T-cell (primary cell): Measurements from ENCODE around the gene GPR137. TPM values are rescaled to one million over a fixed set of nuclear protein-coding genes. Genes with fewer than 3 reads are reported as not detected.

Source experiments
- ATAC-seq, 4 experiments: fragments of 200-7000 bp in 3 of 4; fragments of 150-1000 bp in 1 of 4; cut with Tn5 transposase; replicated peaks in 1 of 4; 1 replicate in 3 of 4; 2 replicates in 1 of 4; pipeline ENCODE4 v1.10.0; 2021; ENCODE audit warnings: moderate library complexity in 3 of 4, mild to moderate bottlenecking in 2 of 4, moderate number of reproducible peaks in 1 of 4
- CTCF ChIA-PET, 2 donors: fragments of 300-600 bp; sonication (Branson Sonifier 250); formaldehyde crosslinking; loops; one replicate each; lab custom pipeline; 2022; ENCODE audit warnings: antibody characterized with exemption in 2 of 2; lab: Charles Lee
- POLR2A ChIA-PET, 2 donors: fragments of 300-600 bp; sonication (Branson Sonifier 250); formaldehyde crosslinking; loops; one replicate each; lab custom pipeline; 2022; ENCODE audit warnings: antibody characterized with exemption in 2 of 2; lab: Charles Lee
- DNase-seq, 35 experiments: peaks; one replicate each; pipeline versions ENCODE4 v3.0.0 to v3.0.0-alpha.2; 2013 to 2023
- H3K27ac ChIP-seq: one replicate; pipeline ENCODE4 v1.5.1; 2013; ENCODE audit warnings: low read length
- H3K27me3 ChIP-seq, 2 experiments: replicated peaks in 1 of 2; 1 replicate in 1 of 2; 2 replicates in 1 of 2; pipeline versions ENCODE4 v1.6.1 to v1.7.0; 2013; ENCODE audit warnings: low read length in 1 of 2, mixed read lengths in 1 of 2; ENCODE audit not compliant: control insufficient read depth in 2 of 2, insufficient read depth in 2 of 2; ENCODE audit errors: extremely low read depth in 1 of 2
- H3K36me3 ChIP-seq, 2 donors: 1 replicate in 1 of 2; 2 replicates in 1 of 2; pipeline versions ENCODE4 v1.6.1 to v1.7.0; 2013; ENCODE audit warnings: low read length in 1 of 2; ENCODE audit not compliant: control insufficient read depth in 2 of 2, insufficient read depth in 1 of 2; ENCODE audit errors: extremely low read depth in 1 of 2
- H3K4me1 ChIP-seq, 2 experiments: 1 replicate in 1 of 2; 2 replicates in 1 of 2; pipeline versions ENCODE4 v1.6.1 to v1.7.0; 2013; ENCODE audit warnings: low read length in 2 of 2, mixed read lengths in 1 of 2; ENCODE audit not compliant: insufficient read depth in 2 of 2, control insufficient read depth in 1 of 2; ENCODE audit errors: extremely low read depth in 1 of 2
- H3K4me3 ChIP-seq, 2 donors: 1 replicate in 1 of 2; 2 replicates in 1 of 2; pipeline versions ENCODE4 v1.5.1 to v1.7.0; 2013; ENCODE audit warnings: mild to moderate bottlenecking in 2 of 2, low read length in 1 of 2, moderate library complexity in 1 of 2; ENCODE audit not compliant: control insufficient read depth in 1 of 2; ENCODE audit errors: extremely low read depth in 1 of 2
- H3K9me3 ChIP-seq: 2 replicates; pipeline ENCODE4 v1.7.0; 2013
- H3K27ac Mint-ChIP-seq, 2 donors: one replicate each; pipeline ENCODE4 v1.8.0; 2020 to 2021; ENCODE audit warnings: mild to moderate bottlenecking in 2 of 2, mixed read lengths in 2 of 2
- H3K27me3 Mint-ChIP-seq, 2 donors: one replicate each; pipeline ENCODE4 v1.8.0; 2021 to 2022; ENCODE audit warnings: mixed read lengths in 2 of 2
- H3K36me3 Mint-ChIP-seq: one replicate; pipeline ENCODE4 v1.8.0; 2021; ENCODE audit warnings: mixed read lengths
- H3K4me1 Mint-ChIP-seq, 3 donors: one replicate each; pipeline ENCODE4 v1.8.0; 2020 to 2022; ENCODE audit warnings: mixed read lengths in 3 of 3, mild to moderate bottlenecking in 1 of 3
- H3K4me3 Mint-ChIP-seq, 3 donors: one replicate each; pipeline ENCODE4 v1.8.0; 2020 to 2022; ENCODE audit warnings: mild to moderate bottlenecking in 3 of 3, mixed read lengths in 3 of 3, moderate library complexity in 3 of 3
- H3K9me3 Mint-ChIP-seq, 3 donors: one replicate each; pipeline ENCODE4 v1.8.0; 2020 to 2022; ENCODE audit warnings: mixed read lengths in 3 of 3
- WGBS: methylation state at CpG from one replicate; pipeline ENCODE4 v1.1.5; 2013; ENCODE audit warnings: missing lambda C conversion rate; ENCODE audit not compliant: insufficient coverage; 5-methylcytosine and 5-hydroxymethylcytosine counted together
- total RNA-seq, 35 experiments: library from RNA in 6 of 35; stranded (reverse) in 6 of 35; fragments of 120-200 nt in 1 of 35; gene quantifications; one replicate each; pipeline versions ENCODE4 v1.2.1 to v1.2.4 and lab custom pipeline; 2013 to 2026

Gene GPR137
- total RNA-seq, 5 donors from 2014 or later (not counting 1 experiment from before 2014, with no cell fraction given): 31.0 to 39.8 (median 34.2) TPM

DNA sequence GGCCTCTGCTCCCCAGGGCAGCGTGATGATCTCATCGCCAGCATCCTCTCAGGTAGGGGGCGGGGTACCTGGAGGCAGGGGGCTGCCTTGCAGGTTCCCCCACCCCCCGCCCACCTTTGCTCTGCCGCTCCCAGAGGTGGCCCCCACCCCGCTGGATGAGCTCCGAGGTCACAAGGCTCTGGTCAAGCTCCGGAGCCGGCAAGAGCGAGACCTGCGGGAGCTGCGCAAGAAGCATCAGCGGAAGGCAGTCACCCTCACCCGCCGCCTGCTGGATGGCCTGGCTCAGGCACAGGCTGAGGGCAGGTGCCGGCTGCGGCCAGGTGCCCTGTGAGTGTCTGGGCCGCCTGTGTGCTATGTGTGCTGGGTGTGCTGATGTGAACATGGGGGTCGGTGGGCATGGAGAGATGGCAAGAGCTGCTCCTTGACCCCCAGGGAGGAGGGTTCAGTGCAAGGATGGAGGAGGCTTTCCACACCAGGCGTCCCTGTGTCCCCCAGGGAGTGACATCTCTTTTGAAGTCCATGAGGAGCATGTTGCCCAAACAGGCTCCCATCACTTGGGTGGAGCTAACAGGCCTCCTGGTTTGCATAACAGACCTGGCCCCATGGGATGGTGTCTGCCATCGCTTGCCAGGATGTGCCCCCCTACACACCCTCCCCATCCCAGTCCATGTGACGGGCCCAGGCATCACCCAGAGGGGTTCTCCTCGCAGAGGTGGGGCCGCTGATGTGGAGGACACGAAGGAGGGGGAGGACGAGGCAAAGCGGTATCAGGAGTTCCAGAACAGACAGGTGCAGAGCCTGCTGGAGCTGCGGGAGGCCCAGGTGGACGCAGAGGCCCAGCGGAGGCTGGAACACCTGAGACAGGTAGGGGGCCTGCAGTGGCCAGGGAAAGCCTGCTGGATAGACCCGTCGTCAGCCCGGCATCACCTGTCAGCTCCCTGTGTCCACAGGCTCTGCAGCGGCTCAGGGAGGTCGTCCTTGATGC lies 20.2 kb upstream of the GPR137 start:
- CTCF ChIA-PET: interaction anchor here in 1 of 2 donors (0.6 kb wide), 1 partner anchor 87 kb away, joined by 3 read pairs; no protein-coding TSS in a partner anchor
- 91% methylated on average over 33 of the region's 35 CpGs for WGBS
- peaks cover 5 to 24% of the 10 kb centered on the region in 2 experiments for H3K4me1 ChIP-seq
- H3K27ac Mint-ChIP-seq: no peak overlapping the region
- H3K4me3 ChIP-seq: no peak overlapping the region
- no peak overlapping the region for H3K27ac ChIP-seq
- no peaks in the 10 kb centered on the region for H3K27me3 ChIP-seq
- ATAC-seq (no peak), DNase-seq (no peak)
- H3K36me3 Mint-ChIP-seq: peaks cover 2% of the 10 kb centered on the region
- H3K4me3 Mint-ChIP-seq: no peak overlapping the region
- no peaks in the 10 kb centered on the region for H3K9me3 Mint-ChIP-seq
- no peaks in the 10 kb centered on the region for H3K36me3 ChIP-seq
- POLR2A ChIA-PET: no interaction called here
- H3K27me3 Mint-ChIP-seq: no peaks in the 10 kb centered on the region
- H3K9me3 ChIP-seq: no peaks in the 10 kb centered on the region
- H3K4me1 Mint-ChIP-seq: peaks cover 18 to 25% (median 20%) of the 10 kb centered on the region in 3 donors

DNA sequence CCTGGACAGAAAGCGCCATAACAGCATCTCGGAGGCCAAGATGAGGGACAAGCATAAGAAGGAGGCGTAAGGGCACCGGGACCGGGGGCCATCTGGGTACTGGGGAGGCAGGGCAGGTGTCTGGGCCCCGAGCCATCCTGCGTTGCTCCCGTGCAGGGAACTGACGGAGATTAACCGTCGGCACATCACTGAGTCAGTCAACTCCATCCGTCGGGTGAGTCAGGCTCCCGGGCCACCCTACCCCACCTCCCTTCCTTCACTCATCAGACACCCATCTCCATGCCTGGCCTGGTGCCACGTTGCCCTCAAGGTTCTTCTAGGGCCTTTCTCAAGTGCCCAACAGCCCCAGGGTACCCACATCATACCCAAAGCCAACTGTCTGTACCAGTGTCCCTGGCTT lies 19.3 kb upstream of the GPR137 start:
- H3K4me3 Mint-ChIP-seq: no peak overlapping the region
- H3K27ac ChIP-seq: no peak overlapping the region
- no peaks in the 10 kb centered on the region for H3K36me3 ChIP-seq
- H3K27ac Mint-ChIP-seq: peak overlapping the region in 1 of 2 donors; percentile 11
- H3K27me3 ChIP-seq: no peaks in the 10 kb centered on the region
- ATAC-seq: no peak
- peaks cover 18 to 25% (median 20%) of the 10 kb centered on the region in 3 donors for H3K4me1 Mint-ChIP-seq
- WGBS: 97% methylated on average over 15 of the region's 15 CpGs
- H3K27me3 Mint-ChIP-seq: no peaks in the 10 kb centered on the region
- peaks cover 2% of the 10 kb centered on the region for H3K36me3 Mint-ChIP-seq
- POLR2A ChIA-PET: no interaction called here
- H3K4me3 ChIP-seq: no peak overlapping the region
- H3K9me3 Mint-ChIP-seq: no peaks in the 10 kb centered on the region
- no peaks in the 10 kb centered on the region for H3K9me3 ChIP-seq
- CTCF ChIA-PET: no interaction called here
- no peak for DNase-seq
- peaks cover 5 to 29% of the 10 kb centered on the region in 2 experiments for H3K4me1 ChIP-seq

DNA sequence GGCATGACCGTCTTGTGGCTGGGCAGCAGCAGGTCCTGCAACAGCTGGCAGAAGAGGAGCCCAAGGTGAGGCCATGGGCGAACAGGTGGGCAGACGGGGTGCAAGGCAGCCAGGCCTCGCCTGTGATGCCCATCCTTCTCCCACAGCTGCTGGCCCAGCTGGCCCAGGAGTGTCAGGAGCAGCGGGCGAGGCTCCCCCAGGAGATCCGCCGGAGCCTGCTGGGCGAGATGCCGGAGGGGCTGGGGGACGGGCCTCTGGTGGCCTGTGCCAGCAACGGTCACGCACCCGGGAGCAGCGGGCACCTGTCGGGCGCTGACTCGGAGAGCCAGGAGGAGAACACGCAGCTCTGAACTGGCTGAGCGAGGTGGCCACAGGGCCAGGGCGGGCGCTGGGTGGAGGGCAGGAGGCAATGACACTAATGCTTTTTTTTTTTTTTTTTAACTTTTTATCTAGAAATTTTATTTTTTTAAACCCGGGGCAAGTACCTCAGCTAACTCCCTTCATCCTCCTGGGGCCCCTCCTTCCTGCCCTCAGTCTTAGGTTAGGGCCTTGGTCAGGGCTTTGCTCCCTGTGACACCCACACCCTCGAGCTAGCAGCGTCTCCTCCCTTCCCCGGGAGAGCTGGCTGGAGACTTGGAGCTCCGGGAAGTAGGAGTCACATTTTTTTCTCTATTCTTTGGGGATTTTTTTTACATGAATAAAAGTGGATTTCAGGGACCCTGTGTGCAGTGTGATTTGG lies 18.3 kb upstream of the GPR137 start:
- no peaks in the 10 kb centered on the region for H3K27me3 Mint-ChIP-seq
- H3K4me3 Mint-ChIP-seq: peak overlapping the region in 2 of 3 donors; percentile 21 to 95
- H3K9me3 ChIP-seq: no peaks in the 10 kb centered on the region
- peaks cover 5 to 39% of the 10 kb centered on the region in 2 experiments for H3K4me1 ChIP-seq
- POLR2A ChIA-PET: interaction anchor here in 1 of 2 donors (0.6 kb wide), 1 partner anchor 59 kb away, joined by 4 read pairs; no protein-coding TSS in a partner anchor
- H3K36me3 ChIP-seq: peaks cover 0 to 2% of the 10 kb centered on the region in 2 donors
- H3K4me1 Mint-ChIP-seq: peaks cover 22 to 31% (median 25%) of the 10 kb centered on the region in 3 donors
- H3K36me3 Mint-ChIP-seq: peaks cover 2% of the 10 kb centered on the region
- peak overlapping the region; percentile 23 for H3K27ac ChIP-seq
- H3K9me3 Mint-ChIP-seq: no peaks in the 10 kb centered on the region
- peak overlapping the region; percentile 84 to 94 for H3K27ac Mint-ChIP-seq
- DNase-seq (no peak), ATAC-seq (no peak)
- no peak overlapping the region for H3K4me3 ChIP-seq
- CTCF ChIA-PET: no interaction called here
- no peaks in the 10 kb centered on the region for H3K27me3 ChIP-seq
- 95% methylated on average over 18 of the region's 27 CpGs for WGBS

DNA sequence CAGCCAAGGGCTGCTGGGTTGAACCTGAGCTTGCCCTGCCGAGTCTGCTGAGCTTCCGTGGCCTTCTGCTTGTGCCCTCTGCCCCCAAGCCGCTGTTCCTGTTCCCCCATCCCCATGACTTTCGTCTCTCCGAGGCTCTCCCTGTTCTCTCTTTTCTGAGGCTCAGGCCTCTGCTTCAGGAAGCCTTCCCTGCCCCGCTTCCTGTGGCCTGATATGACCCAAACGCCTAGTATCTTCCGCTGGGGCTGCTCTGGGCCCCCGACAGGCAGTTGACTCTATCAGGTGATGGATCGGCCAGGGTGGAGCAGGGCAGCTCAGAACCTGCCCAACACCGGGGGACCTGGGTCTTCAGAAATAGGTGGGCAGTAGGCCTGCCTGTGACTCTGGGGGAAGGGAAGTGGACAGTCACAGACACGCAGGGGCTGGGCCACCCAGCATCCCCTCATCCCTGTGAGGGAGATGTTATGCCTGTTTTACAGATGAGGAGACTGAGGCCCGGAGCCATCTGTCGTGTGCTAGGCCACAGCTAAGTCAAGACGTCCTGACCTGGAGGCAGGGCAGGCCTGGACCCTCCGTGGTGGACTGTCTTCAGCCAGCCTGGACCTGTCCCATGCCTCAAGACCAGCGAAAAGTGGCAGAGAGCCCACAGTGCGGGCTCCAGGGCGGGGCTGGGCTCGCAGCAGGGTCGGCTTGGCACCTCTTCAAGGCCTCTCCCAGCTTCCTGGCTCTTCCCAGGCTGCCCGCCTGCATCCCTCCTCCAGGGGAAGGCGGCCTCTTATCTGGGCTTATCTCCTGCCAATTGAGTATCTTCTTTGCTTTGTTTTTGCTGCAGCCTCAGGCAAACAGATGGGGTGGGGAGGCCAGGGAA lies 17.4 kb upstream of the GPR137 start:
- H3K27me3 ChIP-seq: no peaks in the 10 kb centered on the region
- WGBS: 71% methylated on average over 19 of the region's 23 CpGs

DNA sequence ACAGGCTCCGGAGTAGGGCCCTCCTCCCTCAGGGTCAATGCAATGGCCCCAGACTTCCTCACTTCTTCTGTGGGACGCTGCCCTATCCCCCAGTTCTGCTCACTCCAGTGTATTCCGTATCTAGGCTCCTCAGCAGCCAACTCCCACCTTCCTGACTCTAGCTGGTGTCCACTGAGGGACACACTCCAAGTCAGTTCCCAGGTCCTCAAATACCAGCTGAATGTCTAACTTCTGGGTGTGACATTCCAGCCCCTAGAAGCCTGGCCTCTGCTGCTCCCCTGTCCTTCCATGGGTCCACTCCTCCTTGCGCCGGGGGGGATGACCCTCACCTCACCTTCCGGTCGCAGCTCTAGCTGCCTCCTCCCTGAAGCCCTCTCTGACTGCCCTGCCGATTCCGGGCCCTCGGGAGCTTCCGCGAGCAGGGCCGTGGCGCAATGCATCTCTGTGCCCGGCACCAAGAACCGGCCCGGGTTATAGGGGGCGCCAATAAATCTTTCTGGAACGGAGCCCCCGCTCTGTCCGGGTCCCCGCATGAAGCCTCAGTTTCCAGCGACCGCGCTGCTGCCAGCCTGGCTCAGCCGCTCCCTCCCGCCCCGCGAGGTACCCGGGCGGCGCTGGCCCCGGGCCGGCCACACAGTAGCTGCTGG lies 16.6 kb upstream of the GPR137 start:
- Mint-ChIP-seq H3K4me1 (peaks cover 22 to 31% (median 23%) of the 10 kb centered on the region in 3 donors), H3K36me3 (no peaks in the 10 kb centered on the region), H3K27ac (peak overlapping the region; percentile 95), H3K4me3 (peak overlapping the region; percentile 92 to 95 (median 93)), H3K9me3 (no peaks in the 10 kb centered on the region), H3K27me3 (no peaks in the 10 kb centered on the region)
- H3K27me3 ChIP-seq: no peaks in the 10 kb centered on the region
- H3K9me3 ChIP-seq: no peaks in the 10 kb centered on the region
- peak overlapping the region; percentile 88 to 90 for H3K4me3 ChIP-seq
- CTCF ChIA-PET: interaction anchor here (0.5 to 2.5 kb wide), 7 partner anchors 11 to 519 kb away, joined by 3 to 7 read pairs (median 3); partner anchors contain the start of gene GPR137 (in 1 of the 2)
- peaks cover 0 to 4% of the 10 kb centered on the region in 2 donors for H3K36me3 ChIP-seq
- DNase-seq: peak in 5 of 35 experiments; percentile 14 to 54 (median 30)
- WGBS: 3% methylated on average over 33 of the region's 34 CpGs
- ATAC-seq: peak; percentile 0 to 13 (median 5)
- H3K27ac ChIP-seq: peak overlapping the region; percentile 95
- POLR2A ChIA-PET: no interaction called here
- peaks cover 5 to 41% of the 10 kb centered on the region in 2 experiments for H3K4me1 ChIP-seq

More for the DNA sequence above, 17.4 kb upstream of the GPR137 start:
- Histone ChIP-seq H3K4me3 (peak overlapping the region; percentile 88 to 90), H3K27ac (peak overlapping the region; percentile 95), H3K9me3 (no peaks in the 10 kb centered on the region), H3K36me3 (peaks cover 0 to 4% of the 10 kb centered on the region in 2 donors), H3K4me1 (peaks cover 5 to 41% of the 10 kb centered on the region in 2 experiments)
- H3K27me3 Mint-ChIP-seq: no peaks in the 10 kb centered on the region
- H3K9me3 Mint-ChIP-seq: no peaks in the 10 kb centered on the region
- H3K4me1 Mint-ChIP-seq: peaks cover 22 to 31% (median 23%) of the 10 kb centered on the region in 3 donors
- peak overlapping the region; percentile 94 to 95 for H3K27ac Mint-ChIP-seq
- H3K4me3 Mint-ChIP-seq: peak overlapping the region; percentile 92 to 95 (median 93)
- ChIA-PET CTCF (interaction anchor here (0.6 to 2.5 kb wide), 5 partner anchors 10 to 64 kb away, joined by 3 to 7 read pairs (median 3); no protein-coding TSS in a partner anchor), POLR2A (interaction anchor here in 1 of 2 donors (0.6 kb wide), 1 partner anchor 60 kb away, joined by 4 read pairs; no protein-coding TSS in a partner anchor)
- DNase-seq: no peak
- H3K36me3 Mint-ChIP-seq: no peaks in the 10 kb centered on the region
- ATAC-seq: no peak
